ENCODE data around the gene DOK6.

The DOK6 gene

DNA sequence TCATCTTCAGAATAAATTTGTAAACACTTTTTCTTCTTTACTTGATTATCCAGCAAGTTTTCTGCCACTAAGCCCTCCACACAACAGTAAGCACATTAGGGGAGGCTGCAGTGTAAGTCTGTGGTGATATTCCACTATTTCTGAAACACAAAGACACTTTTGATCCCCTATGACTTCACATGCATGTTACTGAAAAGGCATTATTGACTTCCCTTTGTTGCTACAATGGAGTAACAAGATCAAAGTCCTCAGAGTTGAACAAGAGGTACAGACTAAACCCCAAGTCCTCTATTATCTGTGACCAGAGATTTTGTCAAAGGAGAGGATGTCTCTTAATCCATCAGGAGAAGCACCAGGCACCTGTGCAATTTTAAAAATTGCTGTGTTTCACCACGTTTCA, 389.1 kb downstream of the DOK6 start:
- ChIA-PET POLR2A (no interaction called here), CTCF (no interaction called here)
- DNase-seq (ENCODE audit: extremely low spot score): no peak
- TF ChIP-seq, protein P1, sequence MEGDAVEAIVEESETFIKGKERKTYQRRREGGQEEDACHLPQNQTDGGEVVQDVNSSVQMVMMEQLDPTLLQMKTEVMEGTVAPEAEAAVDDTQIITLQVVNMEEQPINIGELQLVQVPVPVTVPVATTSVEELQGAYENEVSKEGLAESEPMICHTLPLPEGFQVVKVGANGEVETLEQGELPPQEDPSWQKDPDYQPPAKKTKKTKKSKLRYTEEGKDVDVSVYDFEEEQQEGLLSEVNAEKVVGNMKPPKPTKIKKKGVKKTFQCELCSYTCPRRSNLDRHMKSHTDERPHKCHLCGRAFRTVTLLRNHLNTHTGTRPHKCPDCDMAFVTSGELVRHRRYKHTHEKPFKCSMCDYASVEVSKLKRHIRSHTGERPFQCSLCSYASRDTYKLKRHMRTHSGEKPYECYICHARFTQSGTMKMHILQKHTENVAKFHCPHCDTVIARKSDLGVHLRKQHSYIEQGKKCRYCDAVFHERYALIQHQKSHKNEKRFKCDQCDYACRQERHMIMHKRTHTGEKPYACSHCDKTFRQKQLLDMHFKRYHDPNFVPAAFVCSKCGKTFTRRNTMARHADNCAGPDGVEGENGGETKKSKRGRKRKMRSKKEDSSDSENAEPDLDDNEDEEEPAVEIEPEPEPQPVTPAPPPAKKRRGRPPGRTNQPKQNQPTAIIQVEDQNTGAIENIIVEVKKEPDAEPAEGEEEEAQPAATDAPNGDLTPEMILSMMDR (IDR thresholded peaks at IDR 0.05; ENCODE audit: control extremely low read depth, extremely low read depth, low read depth, missing control alignments): no peak

DNA sequence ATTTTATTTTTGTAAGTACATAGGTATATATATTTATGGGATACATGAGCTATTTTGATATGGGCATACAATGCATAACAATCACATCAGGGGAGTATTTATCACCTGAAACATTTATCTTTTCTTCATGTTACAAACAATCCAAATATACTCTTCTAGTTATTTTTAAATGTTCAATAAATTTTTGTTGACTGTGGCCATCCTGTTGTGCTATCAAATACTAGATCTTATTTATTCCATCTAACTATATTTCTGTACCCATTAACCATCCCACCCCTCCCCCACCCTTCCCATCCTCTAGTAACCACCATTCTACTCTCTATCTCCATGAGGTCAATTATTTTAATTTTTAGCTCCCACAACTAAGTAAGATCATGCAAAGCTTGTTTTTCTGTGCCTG, 390.0 kb downstream of the DOK6 start:
- ChIA-PET CTCF (interaction anchor here (1.0 to 1.1 kb wide), 2 partner anchors 11 to 24 kb away, joined by 3 read pairs; no protein-coding TSS in a partner anchor), POLR2A (no interaction called here)
- DNase-seq (ENCODE audit: extremely low spot score): no peak
- TF ChIP-seq, protein P1 (IDR thresholded peaks at IDR 0.05; ENCODE audit: control extremely low read depth, extremely low read depth, low read depth, missing control alignments): no peak

DNA sequence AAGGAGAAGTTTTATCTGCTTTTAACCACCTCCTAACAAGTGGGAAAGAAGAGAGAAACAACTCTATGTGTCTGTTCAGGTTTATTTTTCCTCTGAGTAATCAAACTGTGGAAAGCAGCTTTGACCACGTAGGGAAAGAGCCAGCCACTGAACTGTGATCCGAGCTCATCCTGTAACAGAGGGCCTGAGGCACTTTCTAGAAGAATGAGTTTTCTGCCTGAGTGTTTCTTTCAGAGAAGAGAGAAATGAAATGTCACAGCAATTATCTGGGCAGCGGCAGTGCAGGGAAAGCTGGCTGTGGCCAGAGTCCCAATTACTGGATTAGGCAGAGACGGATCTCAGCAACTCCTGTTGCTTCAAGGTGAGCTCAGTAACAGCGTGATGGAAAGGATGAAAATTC, 395.1 kb downstream of the DOK6 start:
- TF ChIP-seq, protein P1 (IDR thresholded peaks at IDR 0.05; ENCODE audit: control extremely low read depth, extremely low read depth, low read depth, missing control alignments): no peak
- CTCF ChIA-PET: interaction anchor here (1.1 kb wide), 1 partner anchor 11 kb away, joined by 3 read pairs; no protein-coding TSS in a partner anchor
- POLR2A ChIA-PET: no interaction called here
- no peak for DNase-seq (ENCODE audit: extremely low spot score)

DNA sequence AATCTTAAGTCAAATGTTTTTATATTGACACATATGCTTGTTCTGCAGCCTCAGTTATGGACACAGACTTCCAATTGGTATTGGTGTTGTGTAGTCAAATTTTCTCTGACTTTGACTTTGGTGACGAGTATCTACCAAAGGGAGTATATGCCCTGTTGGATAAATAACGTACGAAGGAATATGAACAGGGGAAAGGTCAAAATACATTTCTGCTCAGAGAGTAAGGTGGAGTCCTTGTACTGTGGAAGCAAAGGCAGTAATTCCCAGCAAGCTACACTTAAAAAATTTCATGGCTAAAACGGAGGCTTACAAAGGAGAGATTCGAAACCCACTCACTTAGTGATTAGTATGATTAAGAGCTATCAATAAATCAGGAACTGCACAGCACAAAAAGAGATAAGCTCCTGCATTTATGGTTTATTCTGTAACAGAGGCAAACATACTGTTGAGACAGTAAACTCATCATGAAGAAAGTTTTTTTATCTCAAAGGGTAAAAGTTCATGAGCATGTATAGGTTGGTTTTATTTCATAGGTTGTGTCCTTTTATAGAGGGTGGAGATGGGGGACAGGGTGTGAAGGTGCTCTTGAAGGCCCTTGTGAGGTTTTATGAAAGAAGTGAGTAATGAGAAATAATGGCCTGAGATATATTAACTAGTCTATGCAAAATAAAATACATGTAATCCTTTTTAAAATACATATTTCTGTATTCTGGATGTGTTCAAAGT, 404.3 kb downstream of the DOK6 start:
- ChIA-PET CTCF (interaction anchor here (1.0 kb wide), 1 partner anchor 17 kb away, joined by 3 read pairs; no protein-coding TSS in a partner anchor), POLR2A (no interaction called here)
- no peak for DNase-seq (ENCODE audit: extremely low spot score)
- TF ChIP-seq, protein P1 (IDR thresholded peaks at IDR 0.05; ENCODE audit: control extremely low read depth, extremely low read depth, low read depth, missing control alignments): no peak

DNA sequence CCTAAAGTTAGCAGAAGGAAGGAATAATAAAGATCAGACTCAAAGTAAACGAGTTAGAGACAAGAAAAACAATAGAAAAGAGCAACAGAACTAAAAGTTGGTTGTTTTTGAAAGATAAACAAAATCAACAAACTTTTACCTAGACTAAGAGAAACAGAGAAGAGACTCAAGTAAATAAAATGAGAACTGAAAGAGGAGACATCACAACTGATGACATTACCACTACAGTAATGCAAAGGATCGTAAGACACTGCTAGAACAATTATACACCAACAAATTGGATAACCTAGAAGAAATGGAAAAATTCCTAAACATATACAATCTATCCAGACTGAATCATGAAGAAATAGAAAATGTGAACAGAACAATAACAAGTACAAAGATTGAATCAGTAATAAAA, 407.7 kb downstream of the DOK6 start:
- TF ChIP-seq, protein P1 (IDR thresholded peaks at IDR 0.05; ENCODE audit: control extremely low read depth, extremely low read depth, low read depth, missing control alignments): no peak
- ChIA-PET POLR2A (no interaction called here), CTCF (no interaction called here)
- no peak for DNase-seq (ENCODE audit: extremely low spot score)

DNA sequence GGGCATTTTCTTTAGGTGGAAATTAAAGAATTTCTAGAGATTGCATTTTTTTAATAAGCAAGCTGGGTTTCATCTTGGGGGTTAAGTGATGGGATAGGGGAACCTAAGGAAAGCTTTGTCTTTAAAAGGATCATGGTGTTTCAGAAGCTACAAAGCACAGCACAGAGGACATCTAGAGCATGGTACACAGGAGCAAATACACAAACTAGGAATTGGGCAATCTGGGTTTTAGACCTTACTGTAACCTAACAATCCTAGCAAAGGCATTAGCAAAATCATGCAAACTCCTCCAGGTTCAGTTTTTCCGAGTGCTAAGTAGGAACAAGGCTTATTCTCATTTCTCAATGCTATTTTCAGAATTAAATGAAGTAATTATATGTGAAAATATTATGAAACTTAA, 412.9 kb downstream of the DOK6 start:
- POLR2A ChIA-PET: no interaction called here
- TF ChIP-seq, protein P1 (IDR thresholded peaks at IDR 0.05; ENCODE audit: control extremely low read depth, extremely low read depth, low read depth, missing control alignments): no peak
- no peak for DNase-seq (ENCODE audit: extremely low spot score)
- CTCF ChIA-PET: no interaction called here
